SIG-M5 treated with dmso at 0.1 percent for 504 hours (cell line): ENCODE measurements around the gene PCDHA7.
"Not testable (repeated sequence)": the region's sequence is repeated elsewhere in the genome, so short reads cannot be mapped to it uniquely, and the experiment has no call there.

Source experiments
- DNase-seq: peaks from one replicate; lab custom pipeline; 2025; ENCODE audit not compliant: unreplicated experiment; lab: John Stamatoyannopoulos, UW

Gene PCDHA7

DNA sequence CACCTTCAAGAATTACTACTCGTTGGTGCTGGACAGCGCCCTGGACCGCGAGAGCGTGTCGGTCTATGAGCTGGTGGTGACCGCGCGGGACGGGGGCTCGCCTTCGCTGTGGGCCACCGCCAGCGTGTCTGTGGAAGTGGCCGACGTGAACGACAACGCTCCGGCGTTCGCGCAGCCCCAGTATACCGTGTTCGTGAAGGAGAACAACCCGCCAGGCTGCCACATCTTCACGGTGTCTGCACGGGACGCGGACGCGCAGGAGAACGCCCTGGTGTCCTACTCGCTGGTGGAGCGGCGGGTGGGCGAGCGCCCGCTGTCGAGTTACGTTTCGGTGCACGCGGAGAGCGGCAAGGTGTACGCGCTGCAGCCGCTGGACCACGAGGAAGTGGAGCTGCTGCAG, 11.1 kb upstream of the PCDHA7 start:
- not testable (repeated sequence) for DNase-seq

GRCh38 chr5:140823475-140823874, 10.6 kb upstream of the PCDHA7 start:
- no peak for DNase-seq

DNA sequence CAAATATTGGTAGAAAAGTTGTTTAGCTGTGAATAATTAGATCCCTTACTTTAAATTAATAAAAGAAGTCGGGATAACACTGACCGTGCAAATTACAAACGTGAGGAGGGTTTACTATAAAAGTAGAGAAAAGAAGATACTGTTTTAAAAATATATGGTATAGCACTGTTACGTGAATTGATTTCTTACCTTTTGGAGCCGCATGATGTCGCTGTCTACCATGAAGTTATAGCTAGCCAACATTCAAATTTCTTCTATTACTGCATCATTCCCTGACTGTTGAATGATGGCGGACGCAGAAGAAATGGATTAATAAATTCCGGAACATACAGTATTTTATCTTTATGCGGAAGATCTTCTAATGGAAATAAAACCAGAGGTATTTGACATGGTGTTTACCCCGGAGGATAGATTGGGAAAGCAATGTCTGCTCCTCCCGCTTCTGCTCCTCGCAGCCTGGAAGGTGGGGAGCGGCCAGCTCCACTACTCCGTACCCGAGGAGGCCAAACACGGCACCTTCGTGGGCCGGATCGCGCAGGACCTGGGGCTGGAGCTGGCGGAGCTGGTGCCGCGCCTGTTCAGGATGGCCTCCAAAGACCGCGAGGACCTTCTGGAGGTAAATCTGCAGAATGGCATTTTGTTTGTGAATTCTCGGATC, 6.2 kb upstream of the PCDHA7 start, which contains the start of gene PCDHA6:
TSS of gene PCDHA6 (plus strand) at position 257 of the 658 bp plus-strand sequence. CDS start at position 389, 132 bp downstream.
- DNase-seq, result no peak

- DNase-seq, result no peak
Observed at GRCh38 chr5:140828362-140828737, 5.7 kb upstream of the PCDHA7 start.

GRCh38 chr5:140829511-140830501, 4.3 kb upstream of the PCDHA7 start:
- DNase-seq, result not testable (repeated sequence)

GRCh38 chr5:140834439-140835008, 455 bp downstream of the PCDHA7 start:
- not testable (repeated sequence) for DNase-seq

DNA sequence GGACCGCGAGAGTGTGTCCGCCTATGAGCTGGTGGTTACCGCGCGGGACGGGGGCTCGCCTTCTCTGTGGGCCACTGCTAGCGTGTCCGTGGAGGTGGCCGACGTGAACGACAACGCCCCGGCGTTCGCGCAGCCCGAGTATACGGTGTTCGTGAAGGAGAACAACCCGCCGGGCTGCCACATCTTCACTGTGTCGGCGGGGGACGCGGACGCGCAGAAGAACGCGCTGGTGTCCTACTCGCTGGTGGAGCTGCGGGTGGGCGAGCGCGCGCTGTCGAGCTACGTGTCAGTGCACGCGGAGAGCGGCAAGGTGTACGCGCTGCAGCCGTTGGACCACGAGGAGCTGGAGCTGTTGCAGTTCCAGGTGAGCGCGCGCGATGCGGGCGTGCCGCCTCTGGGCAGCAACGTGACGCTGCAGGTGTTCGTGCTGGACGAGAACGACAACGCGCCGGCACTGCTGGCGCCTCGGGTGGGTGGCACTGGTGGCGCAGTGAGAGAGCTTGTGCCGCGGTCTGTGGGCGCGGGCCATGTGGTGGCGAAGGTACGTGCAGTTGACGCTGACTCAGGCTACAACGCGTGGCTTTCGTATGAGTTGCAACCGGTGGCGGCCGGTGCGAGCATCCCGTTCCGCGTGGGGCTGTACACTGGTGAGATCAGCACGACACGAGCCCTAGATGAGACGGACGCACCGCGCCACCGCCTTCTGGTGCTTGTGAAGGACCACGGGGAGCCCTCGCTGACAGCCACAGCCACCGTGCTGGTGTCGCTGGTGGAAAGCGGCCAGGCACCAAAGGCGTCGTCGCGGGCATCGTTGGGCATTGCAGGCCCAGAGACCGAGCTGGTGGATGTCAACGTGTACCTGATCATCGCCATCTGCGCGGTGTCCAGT, 1.8 kb downstream of the PCDHA7 start:
- DNase-seq, result no peak

GRCh38 chr5:140840978-140841962, 7.2 kb downstream of the PCDHA7 start, which contains the start of gene PCDHA8:
Gene PCDHA8, plus strand, starts transcription at chr5:140841187. Its CDS starts 135 bp downstream, at chr5:140841322.
- peak; percentile 44 for DNase-seq

- DNase-seq, result no peak
Observed at GRCh38 chr5:140842798-140843733, 9.0 kb downstream of the PCDHA7 start.

DNA sequence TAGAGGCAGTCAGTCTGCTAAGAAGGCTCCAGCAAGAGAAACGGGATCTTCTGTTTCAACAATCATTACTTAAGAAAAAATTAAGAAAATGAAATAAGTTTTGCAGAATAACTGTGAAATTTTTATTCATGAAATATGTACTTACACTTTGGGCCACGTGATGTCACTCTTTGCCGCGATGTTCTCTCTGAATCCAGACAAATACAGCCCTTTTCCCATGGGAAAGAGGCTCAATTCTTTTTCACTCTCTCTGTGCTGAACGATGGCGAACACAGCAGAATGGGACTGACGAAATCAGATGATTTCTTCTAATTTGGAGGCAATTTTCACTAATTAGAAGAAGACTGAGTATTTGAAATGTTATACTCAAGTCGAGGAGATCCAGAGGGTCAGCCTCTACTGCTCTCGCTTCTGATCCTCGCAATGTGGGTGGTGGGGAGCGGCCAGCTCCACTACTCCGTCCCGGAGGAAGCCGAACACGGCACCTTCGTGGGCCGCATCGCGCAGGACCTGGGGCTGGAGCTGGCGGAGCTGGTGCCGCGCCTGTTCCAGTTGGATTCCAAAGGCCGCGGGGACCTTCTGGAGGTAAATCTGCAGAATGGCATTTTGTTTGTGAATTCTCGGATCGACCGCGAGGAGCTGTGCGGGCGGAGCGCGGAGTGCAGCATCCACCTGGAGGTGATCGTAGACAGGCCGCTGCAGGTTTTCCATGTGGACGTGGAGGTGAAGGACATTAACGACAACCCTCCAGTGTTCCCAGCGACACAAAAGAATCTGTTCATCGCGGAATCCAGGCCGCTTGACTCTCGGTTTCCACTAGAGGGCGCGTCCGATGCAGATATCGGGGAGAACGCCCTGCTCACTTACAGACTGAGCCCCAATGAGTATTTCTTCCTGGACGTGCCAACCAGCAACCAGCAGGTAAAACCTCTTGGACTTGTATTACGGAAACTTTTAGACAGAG, 14.4 kb downstream of the PCDHA7 start, which contains the start of gene PCDHA9:
TSS of gene PCDHA9 (plus strand) at position 244 of the 964 bp plus-strand sequence. CDS start at position 358, 114 bp downstream.
- DNase-seq, result not testable (repeated sequence)

- DNase-seq, result not testable (repeated sequence)
Observed at GRCh38 chr5:140849831-140850634, 16.0 kb downstream of the PCDHA7 start.

DNA sequence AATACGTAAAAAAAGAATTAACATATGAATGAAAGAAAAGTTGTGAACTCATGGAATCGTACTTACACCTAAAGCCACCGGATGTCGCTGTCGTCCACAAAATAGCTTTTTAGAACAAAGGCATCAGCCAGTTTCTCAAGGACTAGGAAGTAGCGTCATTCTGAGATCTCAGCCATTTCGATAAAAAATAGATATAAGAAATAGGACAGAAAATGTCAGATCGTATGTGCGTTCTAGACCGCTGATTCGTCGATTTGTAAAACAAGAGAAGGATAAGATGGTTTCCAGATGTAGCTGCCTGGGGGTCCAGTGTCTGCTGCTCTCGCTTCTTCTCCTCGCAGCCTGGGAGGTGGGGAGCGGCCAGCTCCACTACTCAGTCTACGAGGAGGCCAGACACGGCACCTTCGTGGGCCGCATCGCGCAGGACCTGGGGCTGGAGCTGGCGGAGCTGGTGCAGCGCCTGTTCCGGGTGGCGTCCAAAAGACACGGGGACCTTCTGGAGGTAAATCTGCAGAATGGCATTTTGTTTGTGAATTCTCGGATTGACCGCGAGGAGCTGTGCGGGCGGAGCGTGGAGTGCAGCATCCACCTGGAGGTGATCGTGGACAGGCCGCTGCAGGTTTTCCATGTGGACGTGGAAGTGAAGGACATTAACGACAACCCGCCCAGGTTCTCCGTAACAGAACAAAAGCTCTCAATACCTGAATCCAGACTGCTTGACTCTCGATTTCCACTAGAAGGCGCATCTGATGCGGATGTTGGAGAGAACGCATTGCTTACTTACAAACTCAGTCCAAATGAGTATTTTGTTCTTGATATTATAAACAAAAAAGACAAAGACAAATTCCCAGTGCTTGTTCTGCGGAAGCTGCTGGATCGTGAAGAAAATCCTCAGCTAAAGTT, 22.0 kb downstream of the PCDHA7 start, which contains the start of gene PCDHA10:
TSS of gene PCDHA10 (plus strand) at position 126 of the 903 bp plus-strand sequence. CDS start at position 278, 152 bp downstream.
- no peak for DNase-seq

DNA sequence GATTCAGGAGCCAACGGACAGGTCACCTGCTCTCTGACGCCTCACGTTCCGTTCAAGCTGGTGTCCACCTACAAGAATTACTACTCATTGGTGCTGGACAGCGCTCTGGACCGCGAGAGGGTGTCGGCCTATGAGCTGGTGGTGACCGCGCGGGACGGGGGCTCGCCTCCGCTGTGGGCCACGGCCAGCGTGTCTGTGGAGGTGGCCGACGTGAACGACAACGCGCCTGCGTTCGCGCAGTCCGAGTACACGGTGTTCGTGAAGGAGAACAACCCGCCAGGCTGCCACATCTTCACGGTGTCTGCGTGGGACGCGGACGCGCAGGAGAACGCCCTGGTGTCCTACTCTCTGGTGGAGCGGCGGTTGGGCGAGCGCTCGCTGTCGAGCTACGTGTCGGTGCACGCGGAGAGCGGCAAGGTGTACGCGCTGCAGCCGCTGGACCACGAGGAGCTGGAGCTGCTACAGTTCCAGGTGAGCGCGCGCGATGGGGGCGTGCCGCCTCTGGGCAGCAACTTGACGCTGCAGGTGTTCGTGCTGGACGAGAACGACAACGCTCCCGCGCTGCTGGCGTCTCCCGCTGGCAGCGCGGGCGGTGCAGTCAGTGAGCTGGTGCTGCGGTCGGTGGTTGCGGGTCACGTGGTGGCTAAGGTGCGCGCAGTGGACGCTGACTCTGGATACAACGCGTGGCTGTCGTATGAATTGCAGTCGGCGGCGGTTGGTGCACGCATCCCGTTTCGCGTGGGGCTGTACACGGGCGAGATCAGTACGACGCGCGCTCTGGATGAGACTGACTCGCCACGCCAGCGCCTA, 23.3 kb downstream of the PCDHA7 start:
- DNase-seq, result no peak

DNA sequence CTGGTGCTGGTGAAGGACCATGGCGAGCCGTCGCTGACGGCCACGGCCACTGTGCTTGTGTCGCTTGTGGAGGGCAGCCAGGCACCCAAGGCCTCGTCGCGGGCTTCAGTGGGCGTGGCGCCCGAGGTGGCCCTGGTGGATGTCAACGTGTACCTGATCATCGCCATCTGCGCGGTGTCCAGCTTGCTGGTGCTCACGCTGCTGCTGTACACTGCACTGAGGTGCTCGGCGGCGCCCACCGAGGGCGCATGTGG, 23.8 kb downstream of the PCDHA7 start:
- no peak for DNase-seq
